PC-9 (cell line): Measurements from ENCODE around the gene GPR176. TPM values are rescaled to one million over a fixed set of nuclear protein-coding genes. Genes with fewer than 3 reads are reported as not detected.

Experiments
- BruUV-seq: library from RNA; stranded (reverse); fragments of 400-500 nt; replicated peaks from 2 replicates; lab custom pipeline; 2021; lab: Mats Ljungman, UMichigan
- CTCF ChIA-PET: fragments of 300-600 bp; sonication (Branson Sonifier 250); formaldehyde crosslinking; loops from one replicate; lab custom pipeline; 2022; ENCODE audit warnings: antibody characterized with exemption; lab: Charles Lee
- POLR2A ChIA-PET: fragments of 300-600 bp; sonication (Branson Sonifier 250); formaldehyde crosslinking; loops from one replicate; lab custom pipeline; 2022; ENCODE audit warnings: antibody characterized with exemption; ENCODE audit not compliant: unreplicated experiment; lab: Charles Lee
- DNase-seq, 2 experiments: peaks; one replicate each; pipeline versions ENCODE4 v3.0.0 to v3.0.0-alpha.2; 2015 to 2022; ENCODE audit warnings: mixed read lengths in 1 of 2
- H2AFZ ChIP-seq: fragments of 200-600 bp; sonication (generic); 2 replicates; pipeline ENCODE4 v1.8.1; 2017; ENCODE audit warnings: antibody characterized with exemption
- H3F3A ChIP-seq: fragments of 200-600 bp; sonication (generic); 2 replicates; pipeline ENCODE4 v1.8.1; 2017; ENCODE audit warnings: antibody characterized with exemption, mild to moderate bottlenecking, low read depth; ENCODE audit not compliant: insufficient read depth
- H3K27ac ChIP-seq: fragments of 200-600 bp; sonication (generic); 2 replicates; pipeline ENCODE4 v1.6.1; 2016; ENCODE audit warnings: mixed run types
- H3K27me3 ChIP-seq: fragments of 200-600 bp; sonication (generic); 2 replicates; pipeline ENCODE4 v1.6.1; 2016; ENCODE audit warnings: low read depth, mixed run types; ENCODE audit not compliant: insufficient read depth
- H3K36me3 ChIP-seq: fragments of 200-600 bp; sonication (generic); 2 replicates; pipeline ENCODE4 v1.6.1; 2016; ENCODE audit warnings: low read depth, mixed run types
- H3K4me1 ChIP-seq: fragments of 200-600 bp; sonication (generic); replicated peaks from 2 replicates; pipeline ENCODE4 v1.6.1; 2016; ENCODE audit warnings: mixed run types; ENCODE audit not compliant: insufficient read depth
- H3K4me2 ChIP-seq: fragments of 200-600 bp; sonication (generic); 2 replicates; pipeline ENCODE4 v1.6.1; 2017; ENCODE audit warnings: mixed run types
- H3K4me3 ChIP-seq: fragments of 200-600 bp; sonication (generic); 2 replicates; pipeline ENCODE4 v1.6.1; 2016; ENCODE audit warnings: mixed run types
- H3K79me2 ChIP-seq: fragments of 200-600 bp; sonication (generic); 2 replicates; pipeline ENCODE4 v1.6.1; 2017; ENCODE audit warnings: low read depth, mixed run types
- H3K9me2 ChIP-seq: fragments of 200-600 bp; sonication (generic); 2 replicates; pipeline ENCODE4 v1.8.1; 2017; ENCODE audit warnings: mild to moderate bottlenecking; ENCODE audit not compliant: insufficient read depth
- H3K9me3 ChIP-seq: fragments of 200-600 bp; sonication (generic); 2 replicates; pipeline ENCODE4 v1.8.1; 2016; ENCODE audit warnings: low read depth; ENCODE audit not compliant: insufficient read depth
- H4K20me1 ChIP-seq: fragments of 200-600 bp; sonication (generic); 2 replicates; pipeline ENCODE4 v1.8.1; 2017; ENCODE audit not compliant: insufficient read depth
- EZH2 ChIP-seq: fragments of 200-600 bp; sonication (generic); IDR thresholded peaks from 2 replicates; pipeline ENCODE4 v1.8.0; 2017; ENCODE audit warnings: antibody characterized with exemption, low read depth
- intact Hi-C: fragments of 100-400 bp; cut with micrococcal nuclease; formaldehyde crosslinking; loops from one replicate; pipeline ENCODE4 v1.10.0; 2022; ENCODE audit not compliant: unreplicated experiment
- total RNA-seq: library from RNA; stranded (reverse); gene quantifications from 2 replicates; pipeline ENCODE4 v1.2.3, GENCODE V29; 2021
- TF ChIP-seq, protein P1 (sequence below): fragments of 200-600 bp; sonication (generic); conservative IDR thresholded peaks from 2 replicates; pipeline ENCODE4 v1.6.1; 2017; ENCODE audit warnings: mixed run types, antibody characterized with exemption, mild to moderate bottlenecking, moderate library complexity

GPR176 gene
- total RNA-seq, 1 experiment from 2014 or later = 4.7 TPM

GRCh38 chr15:39835550-39835949, 84.5 kb downstream of the GPR176 start:
- Histone ChIP-seq H3F3A (no peaks in the 10 kb centered on the region), H3K79me2 (no peaks in the 10 kb centered on the region), H2AFZ (no peak overlapping the region), H3K4me3 (no peak overlapping the region), H3K4me2 (no peak overlapping the region), H3K27me3 (no peaks in the 10 kb centered on the region), H3K36me3 (no peaks in the 10 kb centered on the region), H3K9me2 (no peaks in the 10 kb centered on the region), H3K27ac (no peak overlapping the region), H4K20me1 (no peaks in the 10 kb centered on the region), H3K9me3 (no peaks in the 10 kb centered on the region), H3K4me1 (no peaks in the 10 kb centered on the region)
- no TSS peak for BruUV-seq
- CTCF ChIA-PET = no interaction called here
- DNase-seq = no peak
- POLR2A ChIA-PET = no interaction called here
- intact Hi-C loops = no loop called here
- TF ChIP-seq, protein P1, sequence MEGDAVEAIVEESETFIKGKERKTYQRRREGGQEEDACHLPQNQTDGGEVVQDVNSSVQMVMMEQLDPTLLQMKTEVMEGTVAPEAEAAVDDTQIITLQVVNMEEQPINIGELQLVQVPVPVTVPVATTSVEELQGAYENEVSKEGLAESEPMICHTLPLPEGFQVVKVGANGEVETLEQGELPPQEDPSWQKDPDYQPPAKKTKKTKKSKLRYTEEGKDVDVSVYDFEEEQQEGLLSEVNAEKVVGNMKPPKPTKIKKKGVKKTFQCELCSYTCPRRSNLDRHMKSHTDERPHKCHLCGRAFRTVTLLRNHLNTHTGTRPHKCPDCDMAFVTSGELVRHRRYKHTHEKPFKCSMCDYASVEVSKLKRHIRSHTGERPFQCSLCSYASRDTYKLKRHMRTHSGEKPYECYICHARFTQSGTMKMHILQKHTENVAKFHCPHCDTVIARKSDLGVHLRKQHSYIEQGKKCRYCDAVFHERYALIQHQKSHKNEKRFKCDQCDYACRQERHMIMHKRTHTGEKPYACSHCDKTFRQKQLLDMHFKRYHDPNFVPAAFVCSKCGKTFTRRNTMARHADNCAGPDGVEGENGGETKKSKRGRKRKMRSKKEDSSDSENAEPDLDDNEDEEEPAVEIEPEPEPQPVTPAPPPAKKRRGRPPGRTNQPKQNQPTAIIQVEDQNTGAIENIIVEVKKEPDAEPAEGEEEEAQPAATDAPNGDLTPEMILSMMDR = no peak
- no peak for TF ChIP-seq EZH2

- no peak overlapping the region for H2AFZ ChIP-seq
- POLR2A ChIA-PET = no interaction called here
- no peak overlapping the region for H3K27ac ChIP-seq
- no peaks in the 10 kb centered on the region for H3K79me2 ChIP-seq
- no peaks in the 10 kb centered on the region for H3K36me3 ChIP-seq
- H3F3A ChIP-seq = no peaks in the 10 kb centered on the region
- H4K20me1 ChIP-seq = no peaks in the 10 kb centered on the region
- CTCF ChIA-PET = no interaction called here
- no peaks in the 10 kb centered on the region for H3K9me2 ChIP-seq
- no peaks in the 10 kb centered on the region for H3K9me3 ChIP-seq
- no TSS peak for BruUV-seq
- TF ChIP-seq, protein P1 = no peak
- TF ChIP-seq EZH2 = no peak
- no peak overlapping the region for H3K4me2 ChIP-seq
- intact Hi-C loops = no loop called here
- no peaks in the 10 kb centered on the region for H3K4me1 ChIP-seq
- H3K4me3 ChIP-seq = no peak overlapping the region
- no peaks in the 10 kb centered on the region for H3K27me3 ChIP-seq
- DNase-seq = no peak
These were observed 85.8 kb downstream of the GPR176 start for GRCh38 chr15:39834256-39834655.

DNA sequence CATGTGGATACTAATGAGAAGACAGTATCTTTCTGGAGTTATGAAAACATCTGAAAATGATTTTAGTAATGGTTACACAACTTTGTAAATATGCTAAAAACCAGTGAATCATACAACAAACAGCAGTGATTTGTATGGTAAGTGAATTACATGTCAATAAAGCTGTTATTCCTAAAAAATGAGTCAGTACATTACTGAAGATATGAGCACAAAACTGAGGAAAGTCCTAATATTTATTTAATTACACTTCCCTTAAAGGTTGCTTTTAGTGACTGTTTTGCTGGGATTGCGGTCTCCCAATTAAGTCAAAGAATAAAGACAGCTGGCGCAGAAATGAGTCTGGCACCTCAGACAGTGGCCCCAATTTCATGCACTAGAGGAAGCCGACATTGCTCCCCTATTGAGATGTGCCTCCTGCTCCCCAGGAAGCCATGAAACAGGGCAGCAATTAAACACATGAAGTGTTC, 86.5 kb downstream of the GPR176 start:
- Histone ChIP-seq H3F3A (no peaks in the 10 kb centered on the region), H3K36me3 (no peaks in the 10 kb centered on the region), H3K9me2 (no peaks in the 10 kb centered on the region), H4K20me1 (no peaks in the 10 kb centered on the region), H3K4me3 (no peak overlapping the region), H3K9me3 (no peaks in the 10 kb centered on the region), H3K27ac (no peak overlapping the region), H3K4me2 (no peak overlapping the region), H3K4me1 (no peaks in the 10 kb centered on the region), H3K27me3 (no peaks in the 10 kb centered on the region), H2AFZ (no peak overlapping the region), H3K79me2 (no peaks in the 10 kb centered on the region)
- intact Hi-C loops = no loop called here
- DNase-seq = no peak
- TF ChIP-seq EZH2 = no peak
- TF ChIP-seq, protein P1 = no peak
- ChIA-PET CTCF (no interaction called here), POLR2A (no interaction called here)
- no TSS peak for BruUV-seq
